MM.1S (cell line): ENCODE measurements around the gene AQP3.
"Not testable (repeated sequence)": the region's sequence is repeated elsewhere in the genome, so short reads cannot be mapped to it uniquely, and the experiment has no call there.

Experiments used
- EZH2 ChIP-seq: fragments of 300-600 bp; sonication (generic); optimal IDR thresholded peaks from 2 replicates; pipeline ENCODE3; 2017; ENCODE audit warnings: low read depth, mild to moderate bottlenecking, antibody characterized with exemption, low read length, mixed read lengths
- EZH2phosphoT487 ChIP-seq: fragments of 300-600 bp; sonication (generic); IDR thresholded peaks from 2 replicates; pipeline ENCODE4 v1.6.1; 2018; ENCODE audit warnings: antibody characterized with exemption, low read length
- TF ChIP-seq, protein P1 (sequence below): fragments of 300-600 bp; sonication (generic); IDR thresholded peaks from 2 replicates; pipeline ENCODE4 v1.5.1; 2016; ENCODE audit warnings: antibody characterized with exemption, low read length, mixed read lengths

DNA sequence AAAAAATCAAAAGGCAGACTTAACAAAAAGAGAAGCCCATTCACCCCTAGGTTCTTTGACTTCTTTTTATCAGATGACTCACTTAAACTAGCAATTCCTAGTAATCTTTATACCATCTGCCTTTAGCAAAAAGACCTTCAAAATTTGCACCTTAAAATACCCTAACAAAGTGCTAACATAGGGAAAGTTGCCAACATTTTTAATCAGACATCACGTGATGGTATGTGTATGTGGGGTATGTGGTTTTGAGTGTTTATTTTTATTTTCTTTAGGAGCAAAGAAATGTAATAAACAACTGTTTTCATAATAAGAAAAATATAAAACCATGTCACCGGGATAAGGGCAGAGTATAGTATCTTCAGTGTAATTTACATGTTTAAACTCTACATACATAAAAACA, 46.4 kb upstream of the AQP3 start:
- TF ChIP-seq, protein P1, sequence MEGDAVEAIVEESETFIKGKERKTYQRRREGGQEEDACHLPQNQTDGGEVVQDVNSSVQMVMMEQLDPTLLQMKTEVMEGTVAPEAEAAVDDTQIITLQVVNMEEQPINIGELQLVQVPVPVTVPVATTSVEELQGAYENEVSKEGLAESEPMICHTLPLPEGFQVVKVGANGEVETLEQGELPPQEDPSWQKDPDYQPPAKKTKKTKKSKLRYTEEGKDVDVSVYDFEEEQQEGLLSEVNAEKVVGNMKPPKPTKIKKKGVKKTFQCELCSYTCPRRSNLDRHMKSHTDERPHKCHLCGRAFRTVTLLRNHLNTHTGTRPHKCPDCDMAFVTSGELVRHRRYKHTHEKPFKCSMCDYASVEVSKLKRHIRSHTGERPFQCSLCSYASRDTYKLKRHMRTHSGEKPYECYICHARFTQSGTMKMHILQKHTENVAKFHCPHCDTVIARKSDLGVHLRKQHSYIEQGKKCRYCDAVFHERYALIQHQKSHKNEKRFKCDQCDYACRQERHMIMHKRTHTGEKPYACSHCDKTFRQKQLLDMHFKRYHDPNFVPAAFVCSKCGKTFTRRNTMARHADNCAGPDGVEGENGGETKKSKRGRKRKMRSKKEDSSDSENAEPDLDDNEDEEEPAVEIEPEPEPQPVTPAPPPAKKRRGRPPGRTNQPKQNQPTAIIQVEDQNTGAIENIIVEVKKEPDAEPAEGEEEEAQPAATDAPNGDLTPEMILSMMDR = not testable (repeated sequence)
- TF ChIP-seq EZH2phosphoT487, EZH2: not testable (repeated sequence)
